H1 (cell line): ENCODE measurements around the gene SNTG2. TPM values are rescaled to one million over a fixed set of nuclear protein-coding genes. Genes with fewer than 3 reads are reported as not detected.

Experiments
- CTCF ChIA-PET: fragments of 300-600 bp; sonication (Branson Sonifier 250); formaldehyde crosslinking; loops from one replicate; lab custom pipeline; 2021; ENCODE audit not compliant: partially characterized antibody; lab: Charles Lee
- POLR2A ChIA-PET: fragments of 300-600 bp; sonication (Branson Sonifier 250); formaldehyde crosslinking; loops from one replicate; lab custom pipeline; 2021; ENCODE audit warnings: inconsistent platforms; ENCODE audit not compliant: partially characterized antibody; lab: Charles Lee
- DNase-seq, 2 experiments: peaks; one replicate each; pipeline versions ENCODE4 v3.0.0 to v3.0.0-alpha.2; 2010 to 2022; ENCODE audit warnings: low spot score in 2 of 2, low read depth in 1 of 2, mixed read lengths in 1 of 2
- FAIRE-seq: peaks from 2 replicates; lab custom pipeline; 2011; peaks lifted over from hg19 to GRCh38; lab: Jason Lieb, UNC
- H2AFZ ChIP-seq: 2 replicates; pipeline ENCODE4 v1.8.1; 2012; ENCODE audit warnings: low read length, inconsistent platforms
- H2AK5ac ChIP-seq: 2 replicates; pipeline ENCODE4 v1.6.1; 2013; ENCODE audit warnings: low read depth, low read length
- H2BK120ac ChIP-seq: replicated peaks from 2 replicates; pipeline ENCODE3; 2013; ENCODE audit warnings: low read depth, low read length, inconsistent platforms
- H2BK12ac ChIP-seq: 2 replicates; pipeline ENCODE4 v1.6.1; 2013; ENCODE audit warnings: low read depth, low read length
- H2BK15ac ChIP-seq: 2 replicates; pipeline ENCODE4 v1.6.1; 2013; ENCODE audit warnings: low read length
- H2BK20ac ChIP-seq: 2 replicates; pipeline ENCODE4 v1.6.1; 2013; ENCODE audit warnings: low read length
- H2BK5ac ChIP-seq: 2 replicates; pipeline ENCODE4 v1.6.1; 2013; ENCODE audit warnings: low read depth, low read length
- H3K14ac ChIP-seq: 2 replicates; pipeline ENCODE4 v1.6.1; 2013; ENCODE audit warnings: inconsistent platforms; ENCODE audit not compliant: insufficient read length
- H3K18ac ChIP-seq: 2 replicates; pipeline ENCODE4 v1.6.1; 2013; ENCODE audit warnings: low read length; ENCODE audit errors: extremely low read depth
- H3K23ac ChIP-seq: 2 replicates; pipeline ENCODE4 v1.6.1; 2013; ENCODE audit warnings: inconsistent platforms; ENCODE audit not compliant: insufficient read length
- H3K23me2 ChIP-seq: 2 replicates; pipeline ENCODE4 v1.6.1; 2013; ENCODE audit warnings: low read depth, low read length
- H3K27ac ChIP-seq: 2 replicates; pipeline ENCODE4 v1.6.1; 2011; ENCODE audit warnings: low read depth, low read length, inconsistent platforms
- H3K27me3 ChIP-seq, 4 experiments: replicated peaks in 1 of 4; 1 replicate in 1 of 4; 2 replicates in 3 of 4; pipeline versions ENCODE4 v1.6.1 to v1.8.1; 2011 to 2013; ENCODE audit warnings: low read length in 3 of 4, mild to moderate bottlenecking in 3 of 4, inconsistent platforms in 2 of 4, mixed read lengths in 2 of 4, moderate library complexity in 1 of 4; ENCODE audit not compliant: control insufficient read depth in 3 of 4, insufficient read depth in 3 of 4; ENCODE audit errors: extremely low read depth in 1 of 4
- H3K36me3 ChIP-seq, 4 experiments: 2 replicates each; pipeline versions ENCODE4 v1.6.1 to v1.8.1; 2011 to 2013; ENCODE audit warnings: mild to moderate bottlenecking in 4 of 4, low read length in 3 of 4, moderate library complexity in 2 of 4, control low read depth in 1 of 4, inconsistent platforms in 1 of 4; ENCODE audit not compliant: insufficient read depth in 4 of 4, control insufficient read depth in 2 of 4
- H3K4ac ChIP-seq: replicated peaks from 2 replicates; pipeline ENCODE3; 2013; ENCODE audit warnings: low read length, low read depth, mixed read lengths, inconsistent platforms; ENCODE audit not compliant: insufficient read length
- H3K4me1 ChIP-seq, 4 experiments: replicated peaks in 1 of 4; 1 replicate in 1 of 4; 2 replicates in 3 of 4; pipeline versions ENCODE4 v1.6.1 to v1.8.1; 2011 to 2013; ENCODE audit warnings: low read length in 3 of 4, inconsistent platforms in 2 of 4, mixed read lengths in 1 of 4; ENCODE audit not compliant: insufficient read depth in 4 of 4, control insufficient read depth in 3 of 4
- H3K4me2 ChIP-seq, 2 experiments: 2 replicates each; pipeline versions ENCODE4 v1.6.1 to v1.8.1; 2011 to 2013; ENCODE audit warnings: low read depth in 2 of 2, low read length in 2 of 2, control low read depth in 1 of 2, inconsistent platforms in 1 of 2, mild to moderate bottlenecking in 1 of 2; ENCODE audit not compliant: insufficient read depth in 1 of 2
- H3K4me3 ChIP-seq, 4 experiments: fragments of 200-600, 300-600 bp in 1 of 4; sonication (generic), shearing (Covaris generic), sonication (Bioruptor Twin) in 1 of 4; 2 replicates each; pipeline versions ENCODE4 v1.5.1 to v1.8.1; 2011 to 2016; ENCODE audit warnings: low read length in 4 of 4, low read depth in 3 of 4, control low read depth in 2 of 4, inconsistent platforms in 2 of 4, mild to moderate bottlenecking in 2 of 4, mixed read lengths in 1 of 4, moderate library complexity in 1 of 4; ENCODE audit not compliant: insufficient read depth in 2 of 4; ENCODE audit errors: extremely low read depth in 1 of 4
- H3K56ac ChIP-seq: replicated peaks from 2 replicates; pipeline ENCODE3; 2013; ENCODE audit warnings: low read depth, mild to moderate bottlenecking, mixed read lengths, low read length, inconsistent platforms; ENCODE audit not compliant: insufficient read length
- H3K79me1 ChIP-seq: 2 replicates; pipeline ENCODE4 v1.6.1; 2013; ENCODE audit warnings: low read depth, low read length, control low read depth
- H3K79me2 ChIP-seq, 2 experiments: 2 replicates each; pipeline versions ENCODE4 v1.6.1 to v1.8.1; 2012 to 2013; ENCODE audit warnings: low read length in 2 of 2, mild to moderate bottlenecking in 2 of 2, inconsistent platforms in 1 of 2; ENCODE audit not compliant: insufficient read depth in 2 of 2, control insufficient read depth in 1 of 2
- H3K9ac ChIP-seq, 4 experiments: replicated peaks in 1 of 4; 1 replicate in 1 of 4; 2 replicates in 3 of 4; pipeline versions ENCODE4 v1.6.1 to v1.8.1; 2011 to 2013; ENCODE audit warnings: low read depth in 3 of 4, low read length in 3 of 4, control low read depth in 2 of 4, mild to moderate bottlenecking in 2 of 4, moderate library complexity in 2 of 4, inconsistent platforms in 1 of 4; ENCODE audit errors: extremely low read depth in 1 of 4
- H3K9me3 ChIP-seq, 2 experiments: 2 replicates each; pipeline versions ENCODE4 v1.6.1 to v1.8.1; 2012 to 2013; ENCODE audit warnings: mild to moderate bottlenecking in 2 of 2, moderate library complexity in 2 of 2, control low read depth in 1 of 2, inconsistent platforms in 1 of 2, low read depth in 1 of 2, low read length in 1 of 2, mixed read lengths in 1 of 2; ENCODE audit not compliant: insufficient read depth in 2 of 2
- H4K20me1 ChIP-seq, 2 experiments: replicated peaks in 1 of 2; 2 replicates each; pipeline versions ENCODE3 to v1.8.1; 2011 to 2013; ENCODE audit warnings: inconsistent platforms in 2 of 2, low read length in 2 of 2, mild to moderate bottlenecking in 1 of 2; ENCODE audit not compliant: insufficient read depth in 2 of 2, control insufficient read depth in 1 of 2
- H4K5ac ChIP-seq: 2 replicates; pipeline ENCODE4 v1.6.1; 2013; ENCODE audit warnings: low read length, low read depth, mixed read lengths, inconsistent platforms; ENCODE audit not compliant: insufficient read length
- H4K8ac ChIP-seq: 2 replicates; pipeline ENCODE4 v1.8.0; 2013; ENCODE audit warnings: mild to moderate bottlenecking, moderate library complexity, low read length, inconsistent platforms; ENCODE audit not compliant: insufficient read depth; ENCODE audit errors: extremely low read depth
- H4K91ac ChIP-seq: replicated peaks from 2 replicates; pipeline ENCODE3; 2013; ENCODE audit warnings: low read length, mixed read lengths, inconsistent platforms; ENCODE audit not compliant: insufficient read length
- EGR1 ChIP-seq: IDR thresholded peaks from 2 replicates; pipeline ENCODE4 v1.6.1; 2011; ENCODE audit warnings: low read depth, low read length, borderline replicate concordance
- HDAC6 ChIP-seq: IDR thresholded peaks from one replicate; pipeline ENCODE4 v1.7.1; 2012; ENCODE audit warnings: low read depth, mild to moderate bottlenecking, inconsistent platforms, low read length, moderate library complexity
- KDM1A ChIP-seq: fragments of 200-600, 300-600 bp; sonication (generic); IDR thresholded peaks from 2 replicates; pipeline ENCODE4 v1.7.1; 2016; ENCODE audit warnings: mild to moderate bottlenecking, low read length, borderline replicate concordance
- RAD21 ChIP-seq, 2 experiments: IDR thresholded peaks in 1 of 2; conservative IDR thresholded peaks in 1 of 2; 2 replicates each; pipeline ENCODE4 v1.6.1; 2011; ENCODE audit warnings: low read depth in 2 of 2, low read length in 2 of 2, improper control_type of control experiment in 1 of 2, inconsistent platforms in 1 of 2, mild to moderate bottlenecking in 1 of 2, moderate library complexity in 1 of 2
- WGBS, 2 experiments: shearing (Covaris generic) in 1 of 2; methylation state at CpG; one replicate each; pipeline versions ENCODE4 v1.1.6 to v1.1.7; 2013 to 2015; ENCODE audit warnings: low lambda C conversion rate in 2 of 2, mixed read lengths in 2 of 2, inconsistent platforms in 1 of 2, low coverage in 1 of 2, missing lambda C conversion rate in 1 of 2; ENCODE audit not compliant: insufficient replicate concordance in 2 of 2, insufficient coverage in 1 of 2, insufficient read length in 1 of 2; ENCODE audit errors: extremely low coverage in 1 of 2, missing lambda C conversion rate in 1 of 2; 5-methylcytosine and 5-hydroxymethylcytosine counted together
- polyA plus RNA-seq, 7 experiments: library from polyadenylated mRNA; depleted of rRNA in 3 of 7; stranded (reverse) in 5 of 7; unstranded in 2 of 7; fragments of >200 nt in 5 of 7; fragments of 200-250 nt in 2 of 7; gene quantifications; 1 replicate in 5 of 7; 2 replicates in 1 of 7; 4 replicates in 1 of 7; pipeline versions ENCODE4 v1.2.1 to v1.2.3, GENCODE V29; 2011 to 2013; ENCODE audit warnings: missing spikeins in 2 of 7, mixed read lengths in 2 of 7
- total RNA-seq: library from RNA; stranded (reverse); fragmentation: NEBNext Ultra II Directional; extraction: Animal tissue kit (Norgen Biotek cat#: 25700); gene quantifications from 2 replicates; pipeline ENCODE4 v1.2.1, GENCODE V29; 2021
- TF ChIP-seq, protein P1 (sequence below): IDR thresholded peaks from 2 replicates; pipeline ENCODE4 v1.6.1; 2011; ENCODE audit warnings: low read length, improper control_type of control experiment
- TF ChIP-seq, protein P2 (sequence below), 3 experiments: IDR thresholded peaks; 1 replicate in 2 of 3; 2 replicates in 1 of 3; pipeline versions ENCODE4 v1.5.1 to v1.6.1; 2011; ENCODE audit warnings: low read length in 3 of 3, mild to moderate bottlenecking in 3 of 3, inconsistent platforms in 2 of 3, low read depth in 1 of 3, moderate library complexity in 1 of 3; ENCODE audit not compliant: insufficient read depth in 1 of 3; ENCODE audit errors: control extremely low read depth in 1 of 3
- TF ChIP-seq, protein P3 (sequence below): IDR thresholded peaks from 2 replicates; pipeline ENCODE4 v1.6.1; 2012; ENCODE audit warnings: inconsistent platforms

Gene SNTG2
- total and polyA plus RNA-seq, 2 of the 8 experiments (the other 6 are each of a cell fraction or from before 2014, with no cell fraction given), result 6.6 to 18.1 TPM

DNA sequence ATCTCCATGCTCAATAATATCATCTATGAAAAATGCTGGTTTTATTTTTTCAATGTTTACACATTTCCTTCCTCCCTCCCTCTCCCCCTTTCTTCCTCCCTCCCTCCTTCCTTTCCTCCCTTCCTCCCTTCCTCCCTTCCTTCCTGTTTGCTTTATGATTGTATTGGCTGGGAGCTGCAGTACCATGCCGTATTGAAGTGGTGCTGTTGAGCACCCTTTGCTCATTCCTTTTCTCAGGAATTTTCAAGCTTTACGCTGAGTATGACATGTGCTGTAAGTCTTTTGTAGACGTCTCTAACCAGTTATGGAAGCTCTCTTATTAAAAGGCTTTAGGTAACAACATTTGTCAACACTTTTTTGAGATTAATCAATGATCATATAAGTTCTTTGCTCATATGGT, 100.4 kb downstream of the SNTG2 start:
- no peak overlapping the region for H2BK12ac ChIP-seq
- H4K20me1 ChIP-seq, result peaks cover 0 to 10% of the 10 kb centered on the region in 2 experiments
- ChIA-PET POLR2A (no interaction called here), CTCF (interaction anchor here (0.6 to 1.9 kb wide), 15 partner anchors 8 to 254 kb away, joined by 3 to 8 read pairs (median 4); no protein-coding TSS in a partner anchor)
- H2BK15ac ChIP-seq, result no peak overlapping the region
- H3K27ac ChIP-seq, result no peak overlapping the region
- H3K79me2 ChIP-seq, result peaks cover 0 to 62% of the 10 kb centered on the region in 2 experiments; a peak in 2 of 4 replicates
- no peak overlapping the region for H3K56ac ChIP-seq
- no peaks in the 10 kb centered on the region for H3K23me2 ChIP-seq
- no peak overlapping the region for H3K4ac ChIP-seq
- TF ChIP-seq, protein P1, sequence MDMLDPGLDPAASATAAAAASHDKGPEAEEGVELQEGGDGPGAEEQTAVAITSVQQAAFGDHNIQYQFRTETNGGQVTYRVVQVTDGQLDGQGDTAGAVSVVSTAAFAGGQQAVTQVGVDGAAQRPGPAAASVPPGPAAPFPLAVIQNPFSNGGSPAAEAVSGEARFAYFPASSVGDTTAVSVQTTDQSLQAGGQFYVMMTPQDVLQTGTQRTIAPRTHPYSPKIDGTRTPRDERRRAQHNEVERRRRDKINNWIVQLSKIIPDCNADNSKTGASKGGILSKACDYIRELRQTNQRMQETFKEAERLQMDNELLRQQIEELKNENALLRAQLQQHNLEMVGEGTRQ, result no peak
- TF ChIP-seq, protein P2, sequence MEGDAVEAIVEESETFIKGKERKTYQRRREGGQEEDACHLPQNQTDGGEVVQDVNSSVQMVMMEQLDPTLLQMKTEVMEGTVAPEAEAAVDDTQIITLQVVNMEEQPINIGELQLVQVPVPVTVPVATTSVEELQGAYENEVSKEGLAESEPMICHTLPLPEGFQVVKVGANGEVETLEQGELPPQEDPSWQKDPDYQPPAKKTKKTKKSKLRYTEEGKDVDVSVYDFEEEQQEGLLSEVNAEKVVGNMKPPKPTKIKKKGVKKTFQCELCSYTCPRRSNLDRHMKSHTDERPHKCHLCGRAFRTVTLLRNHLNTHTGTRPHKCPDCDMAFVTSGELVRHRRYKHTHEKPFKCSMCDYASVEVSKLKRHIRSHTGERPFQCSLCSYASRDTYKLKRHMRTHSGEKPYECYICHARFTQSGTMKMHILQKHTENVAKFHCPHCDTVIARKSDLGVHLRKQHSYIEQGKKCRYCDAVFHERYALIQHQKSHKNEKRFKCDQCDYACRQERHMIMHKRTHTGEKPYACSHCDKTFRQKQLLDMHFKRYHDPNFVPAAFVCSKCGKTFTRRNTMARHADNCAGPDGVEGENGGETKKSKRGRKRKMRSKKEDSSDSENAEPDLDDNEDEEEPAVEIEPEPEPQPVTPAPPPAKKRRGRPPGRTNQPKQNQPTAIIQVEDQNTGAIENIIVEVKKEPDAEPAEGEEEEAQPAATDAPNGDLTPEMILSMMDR (IDR thresholded peaks at IDR 0.05; ENCODE audit: control extremely low read depth in 1 of 3, insufficient read depth in 1 of 3, low read depth in 1 of 3, low read length in 3 of 3), result peak in 1 of 3 experiments; percentile 40; a peak in 2 of 4 replicates
- peak; percentile 14 to 22; a peak in 1 of 4 replicates for TF ChIP-seq RAD21 (IDR thresholded peaks at IDR 0.05 in 1 of 2, conservative IDR thresholded peaks at IDR 0.05 in 1 of 2; ENCODE audit: low read depth in 2 of 2, low read length in 2 of 2)
- TF ChIP-seq KDM1A, result 0 out of 2 replicates have a peak, but pooled peaks have one; percentile 21
- no peak for TF ChIP-seq HDAC6
- TF ChIP-seq, protein P3, sequence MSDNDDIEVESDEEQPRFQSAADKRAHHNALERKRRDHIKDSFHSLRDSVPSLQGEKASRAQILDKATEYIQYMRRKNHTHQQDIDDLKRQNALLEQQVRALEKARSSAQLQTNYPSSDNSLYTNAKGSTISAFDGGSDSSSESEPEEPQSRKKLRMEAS, result peak; percentile 42; the same call in 1 of the 2 replicates
- TF ChIP-seq EGR1, result peak; percentile 59; the same call in 1 of the 2 replicates
- no peak overlapping the region for H4K91ac ChIP-seq
- no peak overlapping the region for H2AK5ac ChIP-seq
- H2BK5ac ChIP-seq, result no peak overlapping the region
- H4K5ac ChIP-seq, result no peak overlapping the region
- H3K18ac ChIP-seq, result no peak overlapping the region
- H4K8ac ChIP-seq, result no peak overlapping the region
- FAIRE-seq (peak; percentile 42), DNase-seq (no peak)
- no peak overlapping the region for H2BK20ac ChIP-seq
- no peak overlapping the region for H2BK120ac ChIP-seq
- peaks cover 2% of the 10 kb centered on the region; the same call in 1 of the 2 replicates for H3K79me1 ChIP-seq
- H3K4me2 ChIP-seq, result no peak overlapping the region
- no peak overlapping the region for H3K14ac ChIP-seq
- H2AFZ ChIP-seq, result no peak overlapping the region
- WGBS, 2 experiments, result 67% methylated on average over 3 of the region's 3 CpGs; no CpG with 5 or more reads in 1 of the 2 experiments
- peaks cover 0 to 16% (median 11%) of the 10 kb centered on the region in 4 experiments; a peak in 5 of 7 replicates for H3K4me1 ChIP-seq
- H3K27me3 ChIP-seq, result 0 out of 7 replicates have a peak, but pooled peaks cover 0 to 3% (median 0%) of the 10 kb centered on the region in 4 experiments
- no peak overlapping the region for H3K23ac ChIP-seq
- peaks cover 11 to 18% of the 10 kb centered on the region in 2 experiments; a peak in 3 of 4 replicates for H3K9me3 ChIP-seq
- H3K36me3 ChIP-seq, result peaks cover 0 to 6% (median 3%) of the 10 kb centered on the region in 4 experiments; a peak in 1 of 8 replicates
- no peak overlapping the region for H3K4me3 ChIP-seq
- no peak overlapping the region for H3K9ac ChIP-seq
